Measurements from ENCODE around the gene KLHL12. TPM values are rescaled to one million over a fixed set of nuclear protein-coding genes. Genes with fewer than 3 reads are reported as not detected.

The KLHL12 gene
- total and polyA plus RNA-seq, 2 of the 8 experiments (the other 6 are each of a cell fraction or from before 2014, with no cell fraction given): 27.2 to 33.3 TPM

DNA sequence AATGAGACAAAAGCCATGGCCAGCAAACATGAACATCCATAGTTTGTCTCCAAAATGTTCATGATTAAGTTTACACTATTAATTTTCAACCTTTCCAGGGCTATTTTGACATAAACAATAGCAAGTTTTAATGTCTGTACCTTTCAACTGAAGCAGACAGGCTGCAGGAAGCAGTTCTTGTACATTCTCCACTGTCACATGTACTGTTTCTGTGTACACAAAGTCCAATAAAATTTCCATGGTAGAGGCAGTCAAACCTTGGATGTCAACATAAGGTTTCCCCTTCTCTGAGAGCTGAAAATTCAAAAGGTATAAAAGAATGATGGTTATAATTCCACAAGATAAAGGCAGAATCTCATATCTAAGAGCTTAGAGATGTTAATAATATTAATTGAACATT lies 7.4 kb downstream of the KLHL12 start:
- Histone ChIP-seq H3K27ac (ENCODE audit: low read depth, low read length) (no peak overlapping the region), H4K20me1 (replicated peaks in 1 of 2; ENCODE audit: control insufficient read depth in 1 of 2, insufficient read depth in 2 of 2, low read length in 2 of 2) (no peaks in the 10 kb centered on the region), H2BK20ac (ENCODE audit: low read length) (no peak overlapping the region), H3K23ac (ENCODE audit: insufficient read length) (no peak overlapping the region), H3K4me1 (replicated peaks in 1 of 4; ENCODE audit: control insufficient read depth in 3 of 4, insufficient read depth in 4 of 4, low read length in 3 of 4) (no peaks in the 10 kb centered on the region), H3K27me3 (replicated peaks in 1 of 4; ENCODE audit: control insufficient read depth in 3 of 4, extremely low read depth in 1 of 4, insufficient read depth in 3 of 4, low read length in 3 of 4) (no peaks in the 10 kb centered on the region), H3K9ac (replicated peaks in 1 of 4; ENCODE audit: extremely low read depth in 1 of 4, low read depth in 3 of 4, low read length in 3 of 4) (no peak overlapping the region), H3K4me2 (ENCODE audit: insufficient read depth in 1 of 2, low read depth in 2 of 2, low read length in 2 of 2) (no peak overlapping the region), H2BK120ac (replicated peaks; ENCODE audit: low read depth, low read length) (no peak overlapping the region), H3K23me2 (ENCODE audit: low read depth, low read length) (no peaks in the 10 kb centered on the region), H3K79me1 (ENCODE audit: low read depth, low read length) (no peaks in the 10 kb centered on the region), H4K5ac (ENCODE audit: insufficient read length, low read depth, low read length) (no peak overlapping the region), H2BK12ac (ENCODE audit: low read depth, low read length) (no peak overlapping the region), H3K18ac (ENCODE audit: extremely low read depth, low read length) (no peak overlapping the region), H4K8ac (ENCODE audit: extremely low read depth, insufficient read depth, low read length) (no peak overlapping the region), H3K36me3 (ENCODE audit: control insufficient read depth in 2 of 4, insufficient read depth in 4 of 4, low read length in 3 of 4) (peaks cover 5 to 36% (median 7%) of the 10 kb centered on the region in 4 experiments; a peak in 6 of 8 replicates), H3K9me3 (ENCODE audit: insufficient read depth in 2 of 2, low read depth in 1 of 2, low read length in 1 of 2) (no peaks in the 10 kb centered on the region), H2BK15ac (ENCODE audit: low read length) (no peak overlapping the region), H3K14ac (ENCODE audit: insufficient read length) (no peak overlapping the region), H3K56ac (replicated peaks; ENCODE audit: insufficient read length, low read depth, low read length) (no peak overlapping the region), H2AK5ac (ENCODE audit: low read depth, low read length) (no peak overlapping the region), H3K4me3 (ENCODE audit: extremely low read depth in 1 of 4, insufficient read depth in 2 of 4, low read depth in 3 of 4, low read length in 4 of 4) (no peak overlapping the region), H3K79me2 (ENCODE audit: control insufficient read depth in 1 of 2, insufficient read depth in 2 of 2, low read length in 2 of 2) (no peaks in the 10 kb centered on the region), H3K4ac (replicated peaks; ENCODE audit: insufficient read length, low read depth, low read length) (no peak overlapping the region), H2BK5ac (ENCODE audit: low read depth, low read length) (no peak overlapping the region), H2AFZ (ENCODE audit: low read length) (no peak overlapping the region), H4K91ac (replicated peaks; ENCODE audit: insufficient read length, low read length) (no peak overlapping the region)
- ChIA-PET POLR2A (ENCODE audit: partially characterized antibody) (no interaction called here), CTCF (ENCODE audit: partially characterized antibody) (no interaction called here)
- no peak for DNase-seq (ENCODE audit: low read depth in 1 of 2, low spot score in 2 of 2)
- FAIRE-seq: no peak
- TF ChIP-seq EP300 (IDR thresholded peaks at IDR 0.05; ENCODE audit: borderline replicate concordance in 1 of 2, low read depth in 2 of 2, low read length in 2 of 2) (no peak), CHD1 (IDR thresholded peaks at IDR 0.05; ENCODE audit: low read depth, low read length) (no peak), JUND (IDR thresholded peaks at IDR 0.05; ENCODE audit: low read length) (no peak), GABPA (IDR thresholded peaks at IDR 0.05; ENCODE audit: borderline replicate concordance, insufficient read depth, low read length) (no peak)
- TF ChIP-seq, protein P1, sequence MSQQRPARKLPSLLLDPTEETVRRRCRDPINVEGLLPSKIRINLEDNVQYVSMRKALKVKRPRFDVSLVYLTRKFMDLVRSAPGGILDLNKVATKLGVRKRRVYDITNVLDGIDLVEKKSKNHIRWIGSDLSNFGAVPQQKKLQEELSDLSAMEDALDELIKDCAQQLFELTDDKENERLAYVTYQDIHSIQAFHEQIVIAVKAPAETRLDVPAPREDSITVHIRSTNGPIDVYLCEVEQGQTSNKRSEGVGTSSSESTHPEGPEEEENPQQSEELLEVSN (IDR thresholded peaks at IDR 0.05): no peak
